Jurkat, Clone E6-1 (cell line): ENCODE results near the gene IRX3.

Experiments used
- DNase-seq: peaks from one replicate; pipeline ENCODE4 v3.0.0-alpha.2; 2011; ENCODE audit warnings: low read depth, low spot score
- H3K4me3 ChIP-seq: 2 replicates; pipeline ENCODE4 v1.5.1; 2011; ENCODE audit warnings: mild to moderate bottlenecking, low read length, control low read depth, moderate library complexity

The IRX3 gene

DNA sequence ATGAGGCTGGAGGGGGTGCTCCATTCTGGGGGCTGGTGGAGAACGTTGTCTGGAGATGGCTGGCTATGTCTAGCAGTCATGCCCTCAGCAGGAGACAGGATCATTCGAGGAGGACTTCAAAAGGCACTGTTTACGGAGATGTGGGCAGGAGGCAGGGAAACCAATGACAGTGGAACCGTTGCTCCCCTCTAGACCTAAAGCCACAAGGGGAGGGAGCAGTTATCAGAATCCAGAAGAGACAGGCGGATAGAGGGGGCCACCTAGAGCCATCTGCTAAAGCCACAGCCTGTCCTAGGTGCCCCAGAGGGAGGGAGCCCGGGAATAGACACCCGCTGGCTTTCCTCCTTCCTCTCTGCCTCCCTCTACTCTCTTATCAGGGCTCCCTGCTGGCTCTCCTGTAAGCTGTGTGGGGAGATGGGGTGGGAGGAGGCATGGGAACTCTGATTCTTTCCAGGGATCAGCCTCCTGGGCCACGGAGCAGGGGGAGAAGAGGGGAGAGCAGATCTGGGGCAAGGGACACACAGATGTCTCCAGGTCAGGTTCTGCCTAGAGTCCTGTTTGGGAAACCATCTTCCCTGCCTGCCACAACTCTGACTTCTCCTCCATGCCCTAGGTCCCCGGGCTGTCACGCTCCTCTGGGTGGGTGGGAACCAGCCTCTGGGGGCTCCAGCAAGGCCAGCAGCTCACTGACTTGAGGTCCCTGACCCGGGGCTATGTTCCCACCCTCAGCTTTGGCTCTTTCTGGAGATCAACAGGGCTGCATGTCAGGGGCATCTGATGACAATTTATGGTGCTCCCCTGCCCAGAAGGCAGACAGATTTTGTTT, 42.3 kb downstream of the IRX3 start:
- peak; percentile 85 for DNase-seq
- no peak overlapping the region for H3K4me3 ChIP-seq

DNA sequence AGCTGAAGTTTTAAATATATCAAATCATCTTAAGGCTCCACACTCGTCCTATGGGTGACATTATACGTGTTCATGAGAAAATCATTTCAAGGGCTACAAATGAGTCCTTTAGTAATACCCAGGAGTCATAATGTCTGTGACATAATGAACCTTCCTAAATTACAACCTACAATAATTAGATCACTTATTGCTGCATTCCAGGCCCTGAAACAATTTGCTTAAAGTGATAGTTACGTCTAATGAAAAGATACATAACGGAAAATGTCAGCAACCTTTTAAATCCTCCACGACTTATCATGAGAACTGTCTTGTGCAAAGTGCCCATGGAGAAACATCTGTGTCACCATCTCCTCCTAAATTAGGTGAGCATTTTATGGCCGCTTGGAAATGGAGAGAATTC, 43.4 kb downstream of the IRX3 start:
- DNase-seq: no peak
- no peak overlapping the region for H3K4me3 ChIP-seq

DNA sequence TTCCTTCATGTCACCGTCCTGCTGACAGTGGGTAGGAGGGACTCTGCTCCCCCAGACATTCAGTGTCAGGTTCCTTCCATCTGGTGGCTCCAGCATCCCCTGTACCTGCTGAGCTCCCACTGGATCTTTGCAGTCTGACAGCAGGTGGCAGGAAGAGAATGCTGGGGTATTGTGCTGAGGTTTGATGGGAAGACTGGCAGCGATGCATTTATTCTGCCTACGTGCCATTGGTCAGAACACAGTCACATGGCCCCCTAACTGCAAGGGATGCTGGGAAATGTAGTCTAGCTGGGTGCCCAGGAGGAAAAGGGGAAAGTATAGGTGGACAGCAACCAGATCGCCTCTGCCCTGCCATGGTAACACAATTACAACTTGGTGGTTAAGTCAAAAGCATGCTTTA, 44.4 kb downstream of the IRX3 start:
- peak; percentile 46 for DNase-seq
- no peak overlapping the region for H3K4me3 ChIP-seq

DNA sequence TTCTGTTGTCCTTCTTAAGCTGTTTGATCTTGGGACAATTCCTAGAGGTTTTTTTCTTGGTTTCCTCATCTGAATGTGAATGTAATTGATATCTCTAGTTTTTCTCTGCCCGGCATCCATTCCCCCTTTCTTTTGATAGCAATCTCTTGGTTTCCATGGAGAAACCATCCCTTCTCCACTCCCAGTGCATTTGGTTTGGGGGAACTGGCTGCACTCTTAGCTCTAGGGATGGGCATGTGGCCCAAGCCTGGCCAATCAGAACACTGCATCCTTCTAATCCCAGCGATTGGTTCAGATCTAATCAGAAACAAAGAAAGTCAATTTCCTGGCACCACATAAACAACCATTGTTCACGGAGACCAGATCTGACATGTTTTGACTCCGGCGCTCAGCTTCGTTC, 45.1 kb downstream of the IRX3 start:
- no peak for DNase-seq
- H3K4me3 ChIP-seq: no peak overlapping the region

DNA sequence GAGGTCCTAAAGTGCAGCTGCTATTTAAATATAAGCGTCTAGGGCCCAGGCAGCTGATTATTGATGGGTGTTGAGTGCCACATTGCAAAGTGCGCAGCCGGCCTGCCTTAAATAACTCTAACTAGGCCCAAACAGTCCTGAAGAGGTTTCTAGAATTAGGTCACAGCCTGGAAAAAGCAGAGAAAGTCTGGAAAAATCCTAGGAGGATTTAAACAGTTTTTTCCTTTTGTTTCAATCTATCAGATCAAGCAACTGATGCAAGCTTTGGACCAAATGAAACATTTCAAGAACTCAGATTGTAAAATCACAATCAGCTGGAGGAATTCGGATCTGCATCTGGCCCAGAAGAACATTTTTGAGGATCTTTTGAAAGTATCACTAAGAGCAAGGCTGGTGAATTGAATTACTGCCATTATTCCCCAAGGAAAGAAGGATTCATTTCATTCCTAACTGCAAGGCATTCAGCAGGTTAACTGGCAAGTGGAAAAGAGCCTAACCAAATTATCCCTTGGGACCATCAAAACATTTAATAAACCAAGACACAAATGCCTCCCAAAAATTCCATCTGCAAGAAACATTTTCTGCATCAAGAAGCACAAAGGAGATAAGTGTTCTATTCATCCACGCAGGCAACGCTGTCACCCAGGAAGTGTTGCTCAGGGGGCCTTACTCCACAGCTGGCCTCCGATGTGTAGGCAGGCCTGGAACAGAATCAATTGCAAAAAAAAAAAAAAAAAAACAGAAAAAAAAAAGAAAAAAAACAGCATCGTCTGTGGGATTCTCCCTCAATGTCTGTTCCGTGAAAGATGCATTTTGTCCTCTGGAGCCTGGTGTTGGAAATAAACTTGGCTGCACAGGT, 46.1 kb downstream of the IRX3 start:
- no peak for DNase-seq
- no peak overlapping the region for H3K4me3 ChIP-seq

DNA sequence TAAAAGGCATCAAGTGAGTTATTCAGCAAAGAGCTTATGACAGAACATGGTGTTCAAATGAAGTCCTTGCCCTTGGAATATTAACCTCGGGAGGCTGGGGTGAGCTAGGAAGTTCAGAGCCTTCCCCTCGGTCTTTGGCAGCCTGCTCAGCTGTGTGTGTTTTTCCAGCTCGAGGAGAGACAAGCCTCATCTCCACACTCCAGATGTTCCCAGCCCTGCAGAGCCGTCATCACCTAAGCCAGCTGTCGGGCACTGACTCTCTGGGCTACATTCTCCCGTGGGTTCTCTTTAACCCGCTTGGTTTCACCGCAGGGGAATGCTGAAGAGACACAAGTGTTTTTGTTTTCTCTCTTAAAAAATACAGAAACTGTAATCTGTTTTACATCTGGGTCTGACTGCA, 47.1 kb downstream of the IRX3 start:
- no peak overlapping the region for H3K4me3 ChIP-seq
- DNase-seq: no peak

DNA sequence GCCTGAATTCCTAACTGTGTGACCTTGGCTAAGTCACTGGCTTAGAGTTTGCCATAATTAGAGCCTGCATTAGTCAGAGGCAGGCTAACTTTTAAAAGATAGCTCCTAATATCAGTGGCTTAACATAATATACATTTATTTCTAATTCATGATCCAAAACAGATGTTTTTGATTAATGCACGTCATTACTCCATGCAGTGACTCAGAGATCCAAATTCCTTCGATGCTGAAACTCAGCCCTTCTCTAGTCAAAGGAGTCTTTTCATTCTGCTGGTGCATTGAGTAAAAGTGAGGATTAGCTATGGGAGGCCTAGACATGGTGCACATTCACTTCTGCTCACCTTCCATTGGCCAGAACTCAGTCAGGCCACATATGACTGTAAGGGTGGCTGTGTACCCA, 49.8 kb downstream of the IRX3 start:
- DNase-seq: no peak
- H3K4me3 ChIP-seq: no peak overlapping the region

DNA sequence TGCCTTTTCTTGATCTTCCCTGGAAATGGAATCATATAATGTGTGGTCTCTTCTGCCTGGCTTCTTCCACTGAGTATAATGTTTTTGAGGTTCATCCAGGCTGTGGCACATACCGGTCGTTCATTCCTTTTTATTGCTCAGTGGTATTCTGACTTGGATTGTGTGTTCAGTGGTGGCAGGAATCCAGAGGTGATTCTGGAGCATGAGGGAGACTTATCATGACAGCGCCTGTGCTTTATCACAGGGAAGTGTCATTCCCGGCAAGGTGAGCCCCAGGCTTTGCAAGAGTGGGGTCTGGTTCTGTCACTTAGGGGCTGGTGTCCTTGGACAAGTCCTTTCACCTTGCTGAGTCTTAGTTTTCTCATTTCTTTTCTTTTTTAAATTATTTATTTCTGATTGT, 53.0 kb downstream of the IRX3 start:
- DNase-seq: no peak

More for the DNA sequence above, 53.0 kb downstream of the IRX3 start:
- H3K4me3 ChIP-seq: no peak overlapping the region
